Measurements from ENCODE around the gene USP36.
A peak's percentile ranks its signal among the peaks of the same experiment; 100 is the strongest.

USP36 gene

DNA sequence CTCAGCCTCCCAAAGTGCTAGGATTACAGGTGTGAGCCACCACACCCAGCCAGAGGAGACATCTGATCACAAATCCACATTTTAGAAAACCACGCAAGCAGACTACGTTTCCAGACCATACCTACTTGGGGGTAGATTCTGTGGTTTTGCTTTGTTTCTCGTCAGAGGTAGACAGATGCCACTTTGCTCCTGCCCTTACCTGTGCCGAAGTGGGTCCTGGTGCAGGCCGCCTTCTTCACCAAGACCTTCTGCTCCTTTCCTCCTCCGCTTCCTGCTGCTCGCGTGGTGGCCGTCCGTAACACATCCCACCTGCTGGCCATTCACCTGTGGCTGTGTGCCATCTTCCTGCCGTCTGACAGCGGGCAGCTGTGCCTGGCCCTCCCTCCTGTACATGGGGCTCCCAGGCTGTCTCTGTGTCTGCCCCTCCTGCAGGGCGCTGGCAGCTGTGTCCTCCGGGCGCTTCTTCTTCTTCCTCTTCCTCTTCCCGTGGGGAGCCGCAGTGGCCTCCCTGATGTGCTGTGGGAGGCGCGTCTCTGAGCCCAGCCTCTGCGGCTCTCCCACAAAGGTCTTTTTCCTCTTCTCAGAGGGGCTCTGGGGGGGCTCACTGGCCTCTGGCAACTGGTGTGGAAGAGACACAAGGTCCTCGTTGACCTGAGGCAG, 37.3 kb downstream of the USP36 start:
- Histone ChIP-seq H3K27me3 (replicated peaks; ENCODE audit: control insufficient read depth, insufficient read depth, low read length) (no peaks in the 10 kb centered on the region), H3K36me3 (ENCODE audit: control insufficient read depth, insufficient read depth, low read length) (peaks cover 50% of the 10 kb centered on the region), H3K4me3 (replicated peaks; ENCODE audit: low read depth, low read length) (no peak overlapping the region)
- TF ChIP-seq, protein P1, sequence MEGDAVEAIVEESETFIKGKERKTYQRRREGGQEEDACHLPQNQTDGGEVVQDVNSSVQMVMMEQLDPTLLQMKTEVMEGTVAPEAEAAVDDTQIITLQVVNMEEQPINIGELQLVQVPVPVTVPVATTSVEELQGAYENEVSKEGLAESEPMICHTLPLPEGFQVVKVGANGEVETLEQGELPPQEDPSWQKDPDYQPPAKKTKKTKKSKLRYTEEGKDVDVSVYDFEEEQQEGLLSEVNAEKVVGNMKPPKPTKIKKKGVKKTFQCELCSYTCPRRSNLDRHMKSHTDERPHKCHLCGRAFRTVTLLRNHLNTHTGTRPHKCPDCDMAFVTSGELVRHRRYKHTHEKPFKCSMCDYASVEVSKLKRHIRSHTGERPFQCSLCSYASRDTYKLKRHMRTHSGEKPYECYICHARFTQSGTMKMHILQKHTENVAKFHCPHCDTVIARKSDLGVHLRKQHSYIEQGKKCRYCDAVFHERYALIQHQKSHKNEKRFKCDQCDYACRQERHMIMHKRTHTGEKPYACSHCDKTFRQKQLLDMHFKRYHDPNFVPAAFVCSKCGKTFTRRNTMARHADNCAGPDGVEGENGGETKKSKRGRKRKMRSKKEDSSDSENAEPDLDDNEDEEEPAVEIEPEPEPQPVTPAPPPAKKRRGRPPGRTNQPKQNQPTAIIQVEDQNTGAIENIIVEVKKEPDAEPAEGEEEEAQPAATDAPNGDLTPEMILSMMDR (IDR thresholded peaks at IDR 0.05; ENCODE audit: insufficient read depth, low read length, poor library complexity, severe bottlenecking) = no peak
- DNase-seq (ENCODE audit: extremely low read depth, insufficient read length) = no peak

DNA sequence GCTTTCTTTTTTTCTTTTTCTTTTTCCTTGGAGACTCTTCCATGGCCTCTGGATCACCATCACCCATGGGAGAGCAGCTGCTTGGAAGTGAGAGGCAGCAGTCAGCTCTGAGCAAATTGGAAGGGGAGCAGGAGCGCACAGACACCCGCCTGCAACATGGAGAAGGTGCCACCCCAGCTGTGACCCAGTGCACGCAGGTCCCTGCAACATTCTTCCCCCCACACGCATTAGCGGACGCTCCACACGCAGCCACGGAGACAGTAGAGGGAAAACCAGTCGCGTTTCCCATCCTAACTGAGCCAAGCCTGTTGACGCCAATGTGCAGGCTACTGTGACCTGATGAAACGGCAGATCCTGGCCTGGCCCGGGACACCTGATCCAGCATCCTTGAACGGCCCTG, 38.2 kb downstream of the USP36 start:
- Histone ChIP-seq H3K4me3 (replicated peaks; ENCODE audit: low read depth, low read length) (no peak overlapping the region), H3K27me3 (replicated peaks; ENCODE audit: control insufficient read depth, insufficient read depth, low read length) (no peaks in the 10 kb centered on the region), H3K36me3 (ENCODE audit: control insufficient read depth, insufficient read depth, low read length) (peaks cover 54% of the 10 kb centered on the region)
- DNase-seq (ENCODE audit: extremely low read depth, insufficient read length) = no peak
- TF ChIP-seq, protein P1 (IDR thresholded peaks at IDR 0.05; ENCODE audit: insufficient read depth, low read length, poor library complexity, severe bottlenecking) = no peak

DNA sequence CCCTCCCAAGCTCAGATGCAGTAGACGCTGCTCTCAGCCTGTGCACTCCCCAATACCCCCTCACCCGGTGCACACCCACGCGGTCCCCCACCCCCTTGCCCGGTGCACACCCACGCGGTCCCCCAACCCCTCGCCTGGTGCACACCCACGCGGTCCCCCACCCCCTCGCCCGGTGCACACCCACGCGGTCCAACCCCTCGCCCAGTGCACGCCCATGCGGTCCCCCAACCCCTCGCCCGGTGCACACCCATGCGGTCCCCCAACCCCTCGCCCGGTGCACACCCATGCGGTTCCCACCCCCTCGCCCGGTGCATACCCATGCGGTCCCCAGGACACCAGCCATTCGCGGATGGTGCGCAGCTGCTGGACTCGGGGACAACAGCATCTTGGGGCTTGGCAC, 38.6 kb downstream of the USP36 start:
- no peaks in the 10 kb centered on the region for H3K27me3 ChIP-seq (replicated peaks; ENCODE audit: control insufficient read depth, insufficient read depth, low read length)
- TF ChIP-seq, protein P1 (IDR thresholded peaks at IDR 0.05; ENCODE audit: insufficient read depth, low read length, poor library complexity, severe bottlenecking) = no peak
- H3K36me3 ChIP-seq (ENCODE audit: control insufficient read depth, insufficient read depth, low read length) = peaks cover 52% of the 10 kb centered on the region
- H3K4me3 ChIP-seq (replicated peaks; ENCODE audit: low read depth, low read length) = no peak overlapping the region
- DNase-seq (ENCODE audit: extremely low read depth, insufficient read length) = no peak

DNA sequence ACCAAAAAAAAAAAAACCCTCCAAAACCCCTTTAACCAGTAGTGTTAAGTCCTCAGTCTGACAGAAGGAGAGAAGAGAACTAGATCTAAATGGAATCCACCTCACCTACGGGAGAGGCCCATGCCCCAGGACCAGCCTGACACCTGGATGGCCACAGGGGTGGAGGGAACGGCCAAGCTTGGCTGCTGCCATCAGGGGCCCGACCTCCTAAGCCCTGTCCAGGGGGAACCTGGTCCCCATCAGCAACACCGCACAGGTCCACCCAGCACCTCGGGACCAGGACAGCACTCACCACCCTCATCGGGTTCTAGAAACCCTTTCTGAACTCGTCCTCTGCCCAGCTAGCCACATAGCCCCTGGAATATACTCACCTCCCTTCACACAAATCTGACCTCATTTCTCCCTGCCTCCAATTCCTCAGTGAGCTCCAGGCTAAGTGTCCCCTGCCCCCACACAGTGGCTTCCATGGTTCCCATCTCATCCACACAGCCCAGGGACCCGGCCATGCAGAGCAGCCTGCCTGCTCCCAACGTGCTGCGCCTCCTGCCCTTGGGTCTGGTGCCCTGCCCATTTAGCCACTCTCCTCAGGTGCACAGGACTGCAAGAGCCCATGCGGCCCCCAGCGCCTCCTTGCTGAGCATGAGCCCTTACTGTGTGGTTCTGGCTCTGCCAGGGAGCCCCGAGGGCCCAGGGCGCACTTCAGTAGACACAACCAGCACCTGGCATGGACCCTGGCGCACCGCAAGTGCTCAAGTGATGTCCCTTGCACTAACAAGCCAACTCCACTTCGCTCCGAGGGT, 40.3 kb downstream of the USP36 start:
- H3K4me3 ChIP-seq (replicated peaks; ENCODE audit: low read depth, low read length) = no peak overlapping the region
- TF ChIP-seq, protein P1 (IDR thresholded peaks at IDR 0.05; ENCODE audit: insufficient read depth, low read length, poor library complexity, severe bottlenecking) = no peak
- no peak for DNase-seq (ENCODE audit: extremely low read depth, insufficient read length)
- no peaks in the 10 kb centered on the region for H3K27me3 ChIP-seq (replicated peaks; ENCODE audit: control insufficient read depth, insufficient read depth, low read length)
- H3K36me3 ChIP-seq (ENCODE audit: control insufficient read depth, insufficient read depth, low read length) = peaks cover 50% of the 10 kb centered on the region

DNA sequence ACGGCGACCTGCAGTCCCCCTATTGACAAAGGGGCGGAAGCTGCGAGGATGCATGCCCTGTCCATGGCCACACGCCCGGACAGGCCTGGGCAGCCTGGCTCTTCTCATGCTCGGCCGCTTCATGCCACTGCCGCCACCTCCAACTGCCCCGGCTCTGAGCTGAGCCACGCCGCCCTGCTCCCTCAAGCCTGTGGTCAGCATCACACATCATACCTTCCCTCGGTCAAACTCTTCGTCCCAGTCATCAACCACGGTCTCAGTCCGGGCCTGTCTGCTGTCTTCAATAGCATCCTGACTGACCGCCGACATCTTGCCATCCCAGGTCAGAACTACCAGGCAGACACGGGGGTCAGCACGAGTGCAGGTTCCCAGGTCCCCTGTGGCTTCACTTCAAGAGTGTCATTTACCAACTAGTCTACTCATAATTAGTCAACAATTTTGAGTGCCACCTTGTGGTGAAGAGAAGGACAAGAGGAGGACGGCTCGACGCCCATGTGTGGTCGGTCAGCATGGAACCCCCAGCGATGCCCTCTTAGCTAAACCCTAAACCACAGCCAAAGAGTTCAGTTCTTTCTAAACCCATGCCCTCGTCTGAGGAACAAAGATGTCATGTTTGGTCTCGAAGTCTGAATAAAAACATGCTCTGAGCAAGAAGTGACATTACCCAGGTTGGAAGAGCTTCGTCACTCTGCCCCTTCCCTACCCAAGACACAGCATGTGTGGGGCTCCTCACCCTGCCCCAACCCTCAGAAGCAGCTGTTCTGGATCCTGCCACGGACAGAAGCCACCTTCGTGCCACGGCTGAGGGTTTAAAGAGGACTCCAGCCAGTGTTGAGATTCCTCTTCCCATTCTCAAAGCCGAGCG, 41.7 kb downstream of the USP36 start:
- TF ChIP-seq, protein P1 (IDR thresholded peaks at IDR 0.05; ENCODE audit: insufficient read depth, low read length, poor library complexity, severe bottlenecking) = peak; percentile 51
- no peak overlapping the region for H3K4me3 ChIP-seq (replicated peaks; ENCODE audit: low read depth, low read length)
- H3K27me3 ChIP-seq (replicated peaks; ENCODE audit: control insufficient read depth, insufficient read depth, low read length) = no peaks in the 10 kb centered on the region
- peaks cover 58% of the 10 kb centered on the region for H3K36me3 ChIP-seq (ENCODE audit: control insufficient read depth, insufficient read depth, low read length)
- DNase-seq (ENCODE audit: extremely low read depth, insufficient read length) = no peak

All from GM06990 (cell line).